OCI-LY3 (cell line): ENCODE measurements around the gene JDP2.

Experiments
- H2AFZ ChIP-seq: fragments of 200-600, 300-600 bp; shearing (Covaris generic); 2 replicates; pipeline ENCODE4 v1.6.0; 2014; ENCODE audit warnings: antibody characterized with exemption, low read depth, low read length
- H3K27ac ChIP-seq: fragments of 200-600, 300-600 bp; sonication (generic); 2 replicates; pipeline ENCODE4 v1.5.1; 2014; ENCODE audit warnings: mild to moderate bottlenecking, low read length, moderate library complexity, mixed read lengths
- H3K27me3 ChIP-seq: fragments of 200-600, 300-600 bp; sonication (generic); 2 replicates; pipeline ENCODE4 v1.6.1; 2014; ENCODE audit warnings: low read depth, low read length, mixed read lengths
- H3K36me3 ChIP-seq: fragments of 200-600, 300-600 bp; sonication (generic); replicated peaks from 2 replicates; pipeline ENCODE3; 2014; ENCODE audit warnings: low read depth, low read length, mixed read lengths
- H3K4me1 ChIP-seq: fragments of 300-600, 200-600 bp; sonication (generic); 2 replicates; pipeline ENCODE4 v1.6.1; 2014; ENCODE audit warnings: low read length, mixed read lengths
- H3K4me2 ChIP-seq: fragments of 200-600, 300-600 bp; sonication (generic); 2 replicates; pipeline ENCODE4 v1.6.1; 2014; ENCODE audit warnings: low read length, mixed read lengths
- H3K4me3 ChIP-seq: fragments of 300-600, 200-600 bp; sonication (generic); 2 replicates; pipeline ENCODE4 v1.5.1; 2014; ENCODE audit warnings: antibody characterized with exemption, mild to moderate bottlenecking, low read length, moderate library complexity
- H3K79me2 ChIP-seq: fragments of 300-600, 200-600 bp; shearing (Covaris generic); 2 replicates; pipeline ENCODE4 v1.6.1; 2014; ENCODE audit warnings: mild to moderate bottlenecking, low read length, mixed read lengths
- H3K9ac ChIP-seq: fragments of 300-600, 200-600 bp; shearing (Covaris generic); 2 replicates; pipeline ENCODE4 v1.6.0; 2014; ENCODE audit warnings: mild to moderate bottlenecking, low read length, moderate library complexity
- H3K9me3 ChIP-seq: fragments of 200-600, 300-600 bp; shearing (Covaris generic); 2 replicates; pipeline ENCODE4 v1.6.1; 2014; ENCODE audit warnings: low read length, mixed read lengths; ENCODE audit not compliant: insufficient read depth
- H4K20me1 ChIP-seq: fragments of 200-600, 300-600 bp; sonication (generic); 2 replicates; pipeline ENCODE4 v1.6.1; 2016; ENCODE audit warnings: low read length, mixed read lengths; ENCODE audit not compliant: insufficient read depth
- CTCF ChIP-seq: fragments of 200-600, 300-600 bp; sonication (generic); IDR thresholded peaks from 2 replicates; pipeline ENCODE4 v1.5.1; 2014; ENCODE audit warnings: antibody characterized with exemption, low read length, low read depth
- EZH2phosphoT487 ChIP-seq: fragments of 200-600 bp; shearing (Covaris generic); IDR thresholded peaks from 2 replicates; pipeline ENCODE4 v1.6.1; 2018; ENCODE audit warnings: antibody characterized with exemption, mixed run types, low read depth

JDP2 gene

GRCh38 chr14:75437201-75438143 lies 9.7 kb downstream of the JDP2 start:
- Histone ChIP-seq H3K79me2 (peaks cover 100% of the 10 kb centered on the region), H3K27me3 (no peaks in the 10 kb centered on the region), H3K4me3 (no peak overlapping the region), H3K27ac (no peak overlapping the region), H3K4me2 (no peak overlapping the region), H4K20me1 (peaks cover 99% of the 10 kb centered on the region), H3K36me3 (peaks cover 94% of the 10 kb centered on the region), H2AFZ (no peak overlapping the region), H3K9me3 (no peaks in the 10 kb centered on the region), H3K9ac (no peak overlapping the region), H3K4me1 (peaks cover 48% of the 10 kb centered on the region)
- no peak for TF ChIP-seq CTCF
- no peak for TF ChIP-seq EZH2phosphoT487

GRCh38 chr14:75438486-75439080 lies 10.8 kb downstream of the JDP2 start:
- H3K79me2 ChIP-seq = peaks cover 100% of the 10 kb centered on the region
- H3K36me3 ChIP-seq = peaks cover 97% of the 10 kb centered on the region
- H2AFZ ChIP-seq = no peak overlapping the region
- no peak overlapping the region for H3K27ac ChIP-seq
- no peak overlapping the region for H3K4me3 ChIP-seq
- H3K4me1 ChIP-seq = peaks cover 48% of the 10 kb centered on the region
- H3K9ac ChIP-seq = no peak overlapping the region
- no peaks in the 10 kb centered on the region for H3K27me3 ChIP-seq
- TF ChIP-seq EZH2phosphoT487 (no peak), CTCF (no peak)
- H3K9me3 ChIP-seq = no peaks in the 10 kb centered on the region
- no peak overlapping the region for H3K4me2 ChIP-seq
- H4K20me1 ChIP-seq = peaks cover 100% of the 10 kb centered on the region

GRCh38 chr14:75439989-75440388 lies 12.2 kb downstream of the JDP2 start:
- H3K9ac ChIP-seq = no peak overlapping the region
- peaks cover 100% of the 10 kb centered on the region for H3K79me2 ChIP-seq
- peaks cover 95% of the 10 kb centered on the region for H3K36me3 ChIP-seq
- H3K4me2 ChIP-seq = no peak overlapping the region
- no peaks in the 10 kb centered on the region for H3K27me3 ChIP-seq
- no peak for TF ChIP-seq CTCF
- no peak for TF ChIP-seq EZH2phosphoT487
- H3K9me3 ChIP-seq = no peaks in the 10 kb centered on the region
- H3K4me3 ChIP-seq = no peak overlapping the region
- H2AFZ ChIP-seq = no peak overlapping the region
- H4K20me1 ChIP-seq = peaks cover 100% of the 10 kb centered on the region
- H3K4me1 ChIP-seq = peaks cover 46% of the 10 kb centered on the region
- H3K27ac ChIP-seq = peak overlapping the region; percentile 32; the same call in 1 of the 2 replicates

- Histone ChIP-seq H3K9me3 (no peaks in the 10 kb centered on the region), H3K79me2 (peaks cover 100% of the 10 kb centered on the region), H4K20me1 (peaks cover 100% of the 10 kb centered on the region), H3K9ac (no peak overlapping the region), H3K4me2 (no peak overlapping the region), H3K4me3 (no peak overlapping the region), H3K36me3 (peaks cover 95% of the 10 kb centered on the region), H2AFZ (no peak overlapping the region), H3K27me3 (no peaks in the 10 kb centered on the region), H3K4me1 (peaks cover 45% of the 10 kb centered on the region), H3K27ac (peak overlapping the region; percentile 32; the same call in 1 of the 2 replicates)
- TF ChIP-seq CTCF = no peak
- TF ChIP-seq EZH2phosphoT487 = no peak
These were observed 13.1 kb downstream of the JDP2 start for GRCh38 chr14:75440733-75441477.
